Choroid plexus epithelial cell (primary cell): ENCODE data around the gene GALNT10.

Experiments
- DNase-seq: peaks from one replicate; pipeline ENCODE4 v3.0.0-alpha.2; 2010; ENCODE audit warnings: low read depth
- H3K4me3 ChIP-seq: 2 replicates; pipeline ENCODE4 v1.5.1; 2011; ENCODE audit warnings: low read depth, mild to moderate bottlenecking, control low read depth, low read length, moderate library complexity
- CTCF ChIP-seq: conservative IDR thresholded peaks from 2 replicates; pipeline ENCODE4 v1.5.1; 2011; ENCODE audit warnings: low read depth, mild to moderate bottlenecking, control low read depth, inconsistent platforms, low read length, moderate library complexity

GALNT10 gene

GRCh38 chr5:154236011-154236410 lies 45.5 kb downstream of the GALNT10 start:
- no peak overlapping the region for H3K4me3 ChIP-seq
- DNase-seq = no peak
- no peak for TF ChIP-seq CTCF

- no peak for DNase-seq
- no peak overlapping the region for H3K4me3 ChIP-seq
- no peak for TF ChIP-seq CTCF
These were observed 46.2 kb downstream of the GALNT10 start for GRCh38 chr5:154236536-154237375.

GRCh38 chr5:154237376-154237743 lies 46.8 kb downstream of the GALNT10 start:
- DNase-seq = no peak
- no peak for TF ChIP-seq CTCF
- no peak overlapping the region for H3K4me3 ChIP-seq

- DNase-seq = no peak
- TF ChIP-seq CTCF = no peak
- no peak overlapping the region for H3K4me3 ChIP-seq
These were observed 47.4 kb downstream of the GALNT10 start for GRCh38 chr5:154237946-154238345.

GRCh38 chr5:154238776-154239481 lies 48.4 kb downstream of the GALNT10 start:
- no peak overlapping the region for H3K4me3 ChIP-seq
- TF ChIP-seq CTCF = no peak
- no peak for DNase-seq

- no peak overlapping the region for H3K4me3 ChIP-seq
- DNase-seq = no peak
- TF ChIP-seq CTCF = no peak
These were observed 50.1 kb downstream of the GALNT10 start for GRCh38 chr5:154240595-154240994.
